A673 (cell line): ENCODE measurements around the gene TRPM2. TPM values are rescaled to one million over a fixed set of nuclear protein-coding genes. Genes with fewer than 3 reads are reported as not detected.

Experiments
- BruUV-seq: library from RNA; stranded (reverse); fragments of 400-500 nt; replicated peaks from 2 replicates; lab custom pipeline; 2021; lab: Mats Ljungman, UMichigan
- CTCF ChIA-PET: fragments of 300-600 bp; sonication (Branson Sonifier 250); formaldehyde crosslinking; loops from one replicate; lab custom pipeline; 2022; ENCODE audit warnings: antibody characterized with exemption; lab: Charles Lee
- POLR2A ChIA-PET: fragments of 300-600 bp; sonication (Branson Sonifier 250); formaldehyde crosslinking; loops from one replicate; lab custom pipeline; 2022; ENCODE audit warnings: antibody characterized with exemption; ENCODE audit not compliant: low non-redundant PET; lab: Charles Lee
- DNase-seq: peaks from one replicate; pipeline ENCODE4 v3.0.0-alpha.2; 2015; ENCODE audit warnings: low spot score
- H3K27ac ChIP-seq: fragments of 200-600 bp; sonication (generic); 2 replicates; pipeline ENCODE4 v1.5.1; 2016; ENCODE audit warnings: mixed run types, low read depth, mild to moderate bottlenecking, mixed read lengths, antibody characterized with exemption, low read length; ENCODE audit not compliant: poor library complexity, severe bottlenecking
- H3K27me3 ChIP-seq: fragments of 200-600 bp; sonication (generic); replicated peaks from 2 replicates; pipeline ENCODE4 v1.6.1; 2017; ENCODE audit warnings: mixed run types, low read depth, mild to moderate bottlenecking, mixed read lengths, antibody characterized with exemption, low read length; ENCODE audit not compliant: insufficient read depth, poor library complexity
- H3K36me3 ChIP-seq: fragments of 200-600 bp; sonication (generic); 2 replicates; pipeline ENCODE4 v1.6.1; 2016; ENCODE audit warnings: mixed run types, mild to moderate bottlenecking, mixed read lengths, antibody characterized with exemption, low read length; ENCODE audit not compliant: insufficient read depth, poor library complexity, severe bottlenecking
- H3K4me1 ChIP-seq: fragments of 200-600 bp; sonication (generic); 2 replicates; pipeline ENCODE4 v1.6.1; 2017; ENCODE audit warnings: mixed run types, mild to moderate bottlenecking, mixed read lengths, antibody characterized with exemption, low read length; ENCODE audit not compliant: insufficient read depth, poor library complexity, severe bottlenecking
- H3K4me3 ChIP-seq: fragments of 200-600 bp; sonication (generic); 2 replicates; pipeline ENCODE4 v1.5.1; 2016; ENCODE audit warnings: low read depth, mixed run types, mild to moderate bottlenecking, mixed read lengths, low read length; ENCODE audit not compliant: poor library complexity, severe bottlenecking
- H3K9me3 ChIP-seq: fragments of 200-600 bp; sonication (generic); 2 replicates; pipeline ENCODE4 v1.6.1; 2016; ENCODE audit warnings: mixed run types, low read depth, mild to moderate bottlenecking, mixed read lengths, antibody characterized with exemption, low read length; ENCODE audit not compliant: poor library complexity, severe bottlenecking
- CTCF ChIP-seq: fragments of 300-800, 200-600 bp; sonication (generic); conservative IDR thresholded peaks from 2 replicates; pipeline ENCODE4 v1.5.1; 2017; ENCODE audit warnings: low read depth, mild to moderate bottlenecking, antibody characterized with exemption, low read length, moderate library complexity, mixed read lengths
- EZH2 ChIP-seq: fragments of 200-600 bp; sonication (generic); IDR thresholded peaks from 2 replicates; pipeline ENCODE4 v1.6.1; 2017; ENCODE audit warnings: borderline replicate concordance, low read depth, mild to moderate bottlenecking, mixed read lengths, antibody characterized with exemption, low read length; ENCODE audit not compliant: poor library complexity, severe bottlenecking
- intact Hi-C: fragments of 100-400 bp; cut with micrococcal nuclease; formaldehyde crosslinking; loops from one replicate; pipeline ENCODE4 v1.10.0; 2022; ENCODE audit not compliant: unreplicated experiment
- total RNA-seq: library from RNA; stranded (reverse); gene quantifications from 2 replicates; pipeline ENCODE4 v1.2.3, GENCODE V29; 2021

TRPM2 gene
- total RNA-seq, 1 experiment from 2014 or later = 0.21 TPM

GRCh38 chr21:44455524-44456213 lies 102.2 kb downstream of the TRPM2 start:
- DNase-seq = peak; percentile 49
- Histone ChIP-seq H3K9me3 (peaks cover 6% of the 10 kb centered on the region), H3K36me3 (no peaks in the 10 kb centered on the region), H3K4me3 (peak overlapping the region; percentile 61), H3K4me1 (no peaks in the 10 kb centered on the region), H3K27me3 (peaks cover 26% of the 10 kb centered on the region), H3K27ac (no peak overlapping the region)
- BruUV-seq = no TSS peak
- ChIA-PET POLR2A (no interaction called here), CTCF (no interaction called here)
- intact Hi-C loops = loop anchor here (10.0 kb wide), 1 partner anchor 101 kb away; the partner anchor contains the start of gene TRPM2
- TF ChIP-seq CTCF = peak; percentile 36; the same call in 1 of the 2 replicates
- no peak for TF ChIP-seq EZH2

- ChIA-PET POLR2A (no interaction called here), CTCF (no interaction called here)
- Histone ChIP-seq H3K4me1 (no peaks in the 10 kb centered on the region), H3K27ac (no peak overlapping the region), H3K4me3 (peak overlapping the region; percentile 61), H3K9me3 (peaks cover 6% of the 10 kb centered on the region), H3K36me3 (no peaks in the 10 kb centered on the region), H3K27me3 (peaks cover 25% of the 10 kb centered on the region)
- 0 out of 2 replicates have a peak, but pooled peaks have one; percentile 8 for TF ChIP-seq CTCF
- TF ChIP-seq EZH2 = no peak
- DNase-seq = no peak
- BruUV-seq = no TSS peak
- intact Hi-C loops = loop anchor here (10.0 kb wide), 1 partner anchor 102 kb away; the partner anchor contains the start of gene TRPM2
Measured at GRCh38 chr21:44456214-44456914, 102.9 kb downstream of the TRPM2 start.

GRCh38 chr21:44456915-44457736 lies 103.7 kb downstream of the TRPM2 start:
- peaks cover 6% of the 10 kb centered on the region for H3K9me3 ChIP-seq
- TF ChIP-seq CTCF (no peak), EZH2 (no peak)
- no peaks in the 10 kb centered on the region for H3K4me1 ChIP-seq
- no peak overlapping the region for H3K27ac ChIP-seq
- peaks cover 17% of the 10 kb centered on the region for H3K27me3 ChIP-seq
- intact Hi-C loops = loop anchor here (10.0 kb wide), 1 partner anchor 102 kb away; the partner anchor contains the start of gene TRPM2
- H3K4me3 ChIP-seq = no peak overlapping the region
- BruUV-seq = no TSS peak
- no peak for DNase-seq
- POLR2A ChIA-PET = no interaction called here
- CTCF ChIA-PET = no interaction called here
- H3K36me3 ChIP-seq = no peaks in the 10 kb centered on the region
